DMS53 treated with DMSO at 0.1 percent for 48 hours (cell line): ENCODE data around the gene HOXC11.

ENCODE experiments used
- DNase-seq: peaks from one replicate; lab custom pipeline; 2025; ENCODE audit not compliant: unreplicated experiment; lab: John Stamatoyannopoulos, UW

Gene HOXC11

DNA sequence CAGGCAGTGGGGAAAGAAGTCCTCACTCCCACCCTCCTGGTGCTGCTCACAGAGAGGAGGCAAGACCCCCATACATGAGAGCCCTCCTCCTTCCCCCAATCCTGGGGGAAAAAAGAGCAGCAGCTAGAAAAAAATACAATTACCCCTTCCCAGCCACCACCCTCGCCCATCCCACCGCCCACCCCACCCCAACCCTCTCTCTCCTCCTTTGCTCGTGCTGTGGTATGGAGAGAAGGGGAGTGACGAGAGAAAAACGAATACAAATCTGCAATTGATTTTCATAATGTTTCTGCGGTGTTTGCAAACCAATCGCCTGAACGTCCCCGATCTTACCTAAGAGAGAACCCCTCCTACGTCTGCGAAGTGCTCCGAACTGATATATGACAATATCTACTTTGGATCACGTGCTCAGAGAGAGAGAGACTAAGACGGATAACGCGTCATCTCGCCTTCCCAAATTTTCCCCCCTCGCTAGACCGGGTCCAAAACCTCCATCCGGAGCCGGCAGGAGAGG is at the start of gene HOXC11:
TSS of gene HOXC11 (plus strand) at position 405 of the 514 bp plus-strand sequence. CDS start 116 bp downstream, outside the sequence.
- no peak for DNase-seq

DNA sequence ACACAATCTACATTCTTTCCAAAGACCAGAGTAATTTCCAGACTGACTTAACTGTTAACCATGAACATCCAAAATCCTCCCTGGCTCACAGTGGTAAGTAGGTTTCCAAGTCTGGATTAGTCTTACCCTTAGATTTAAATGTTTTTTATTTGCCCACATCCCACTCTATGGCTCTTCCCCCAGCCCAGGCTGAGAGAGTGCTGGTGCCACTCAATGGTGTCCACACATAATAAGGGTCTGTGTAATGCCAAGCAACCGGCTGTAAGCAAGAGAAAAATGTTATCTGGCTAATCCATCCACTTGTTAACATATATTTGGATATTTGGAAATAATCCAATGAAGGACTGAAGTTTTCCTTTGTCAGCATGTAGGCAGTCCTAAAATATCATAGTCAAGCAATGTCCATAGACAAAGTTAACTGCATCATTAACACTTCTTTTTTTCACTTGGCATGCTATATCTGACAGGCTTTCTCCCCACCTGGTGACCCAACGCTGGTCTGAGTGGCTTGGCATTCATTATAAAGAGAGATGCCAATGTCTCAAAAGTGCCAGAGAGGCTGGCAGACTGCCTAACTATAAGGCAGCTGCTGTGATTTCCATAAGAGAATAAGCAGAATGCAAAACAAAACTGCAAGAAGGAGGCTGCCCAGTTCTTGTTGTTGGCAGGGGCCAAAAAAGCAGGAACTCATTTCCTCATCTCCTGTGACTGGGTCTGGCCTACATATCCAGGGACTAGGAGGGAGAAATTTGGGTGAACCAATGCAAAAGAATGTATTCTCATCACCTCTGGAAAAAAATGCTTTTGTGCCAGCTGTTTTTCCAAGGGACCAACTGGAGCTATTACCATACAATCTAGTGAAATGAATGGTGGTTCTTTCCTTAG is 48.2 kb upstream of the HOXC11 start:
- DNase-seq: no peak

DNA sequence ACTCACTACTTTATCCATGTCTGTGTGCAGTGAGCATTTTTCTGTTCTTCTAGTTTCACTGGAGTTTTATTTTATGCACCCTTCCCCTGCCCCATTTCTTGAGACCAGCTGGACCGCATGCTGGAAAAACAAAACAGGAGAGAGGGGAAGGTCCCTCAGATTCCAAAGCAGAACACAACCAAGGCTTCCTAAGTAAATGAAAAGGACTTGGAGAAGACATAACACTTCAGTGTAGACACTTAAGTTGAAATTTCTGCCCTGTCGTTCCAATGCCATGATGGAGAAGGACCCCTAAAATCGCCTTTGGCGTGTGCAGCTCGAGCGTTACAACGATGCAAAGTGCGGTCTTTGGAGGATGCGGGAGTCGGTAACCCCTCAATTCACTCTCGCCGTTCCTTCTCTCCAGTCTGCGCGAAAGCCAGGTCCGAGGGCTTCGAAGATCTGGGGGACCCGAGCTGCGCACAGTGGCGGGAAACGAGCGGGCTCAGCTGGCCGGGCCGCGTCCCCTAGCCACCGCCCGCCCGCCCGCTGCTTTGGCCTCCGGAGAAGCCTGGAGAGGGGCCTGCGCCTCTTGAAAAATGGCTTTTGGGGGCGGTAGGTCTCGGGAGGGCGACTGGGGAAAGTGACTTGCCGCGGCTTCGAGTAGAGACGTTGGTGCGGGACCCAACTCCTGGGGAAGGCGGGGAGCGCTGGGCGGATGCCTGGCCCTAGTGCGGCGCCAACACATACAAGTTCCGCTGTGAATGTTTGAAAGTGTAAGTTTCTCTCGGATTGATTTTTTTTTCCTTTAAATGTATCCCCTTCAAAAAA is 45.5 kb upstream of the HOXC11 start:
- DNase-seq: no peak

DNA sequence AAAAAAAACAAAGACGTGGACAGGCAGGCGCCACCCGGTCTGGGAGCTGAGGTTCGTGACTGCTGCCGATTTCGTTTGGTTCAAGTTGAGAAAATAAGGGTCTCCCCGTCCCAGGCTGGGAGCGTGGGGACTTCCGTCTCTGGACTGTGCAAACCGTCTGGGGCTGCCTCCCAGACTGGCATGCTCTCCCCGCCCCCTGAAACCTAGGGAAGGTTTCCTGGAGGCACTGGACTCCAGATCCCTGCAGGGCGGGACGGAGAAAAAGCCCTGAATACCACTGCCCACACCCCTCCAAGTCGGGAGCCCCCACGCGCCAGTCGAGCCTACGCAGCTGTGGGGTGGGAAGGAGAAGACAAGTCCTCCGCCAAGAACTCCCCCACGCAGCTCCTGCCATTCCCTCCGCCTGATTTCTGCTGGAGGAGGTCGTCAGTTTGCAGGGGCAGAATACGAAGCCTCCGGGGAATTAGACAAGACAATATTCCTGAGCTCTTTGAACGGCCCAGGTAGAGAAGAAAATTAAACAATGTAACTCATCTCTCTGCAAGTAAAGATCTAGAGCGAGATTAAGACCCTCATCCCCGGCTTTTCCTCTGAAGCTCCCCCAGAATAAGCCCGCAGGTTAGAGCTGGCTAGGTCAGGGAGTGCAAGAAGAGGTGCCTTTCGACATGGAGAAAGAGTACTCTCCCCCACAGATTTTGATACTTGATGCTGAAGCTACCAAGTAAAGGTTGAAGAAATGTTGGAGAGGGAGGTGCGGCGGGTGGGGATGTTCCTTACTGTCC is 44.7 kb upstream of the HOXC11 start:
- no peak for DNase-seq

DNA sequence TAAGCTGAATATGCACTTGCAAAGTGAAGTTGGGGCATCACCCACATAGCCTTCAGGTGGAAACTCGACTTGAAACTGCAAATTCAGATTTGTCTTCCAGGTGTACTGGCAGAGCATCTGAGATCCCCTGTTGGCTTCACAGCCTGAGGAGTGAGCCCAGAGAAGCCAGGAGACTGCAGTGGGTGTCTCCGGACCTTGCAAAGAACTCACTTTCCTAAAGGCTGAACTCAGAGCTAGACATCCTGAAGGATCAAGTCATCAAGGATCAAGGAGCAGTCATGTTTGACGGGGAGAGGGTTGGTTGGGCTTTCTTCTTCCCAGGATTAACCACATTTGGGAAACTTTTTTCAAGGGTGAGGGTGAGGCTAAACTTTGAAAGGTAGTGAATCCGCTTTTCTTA is 43.4 kb upstream of the HOXC11 start:
- no peak for DNase-seq

DNA sequence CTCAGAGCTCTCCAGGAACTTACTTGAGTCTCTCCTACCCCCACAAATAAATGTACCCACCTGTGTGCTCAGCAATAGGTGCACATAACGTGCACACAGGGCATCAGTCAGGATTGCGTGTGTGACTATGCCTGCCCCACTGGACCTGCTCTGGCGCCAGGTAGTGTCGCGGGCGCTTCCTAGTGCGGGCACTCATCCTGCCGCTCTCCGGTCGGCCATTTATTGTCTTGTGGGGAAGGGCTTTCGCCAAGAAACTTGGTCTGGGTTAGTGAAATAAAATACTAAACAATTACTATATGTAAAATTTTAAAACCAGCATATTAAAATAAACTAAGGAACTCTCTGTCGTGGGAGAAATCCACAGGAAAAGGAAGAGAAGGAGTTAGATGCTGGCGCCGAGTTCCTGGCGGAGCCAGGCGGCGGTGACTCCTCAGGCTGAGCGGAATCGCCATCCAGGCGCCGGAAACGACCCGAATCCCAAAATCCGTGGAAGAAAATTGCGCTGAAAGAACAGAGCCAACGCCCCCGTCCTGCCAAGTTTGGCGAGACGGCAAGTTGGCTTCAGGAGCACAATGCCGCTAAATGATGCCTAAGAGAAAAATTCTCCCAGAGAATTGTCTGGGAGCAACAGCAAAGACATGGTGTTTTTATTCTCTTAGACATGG is 42.2 kb upstream of the HOXC11 start:
- DNase-seq: no peak

DNA sequence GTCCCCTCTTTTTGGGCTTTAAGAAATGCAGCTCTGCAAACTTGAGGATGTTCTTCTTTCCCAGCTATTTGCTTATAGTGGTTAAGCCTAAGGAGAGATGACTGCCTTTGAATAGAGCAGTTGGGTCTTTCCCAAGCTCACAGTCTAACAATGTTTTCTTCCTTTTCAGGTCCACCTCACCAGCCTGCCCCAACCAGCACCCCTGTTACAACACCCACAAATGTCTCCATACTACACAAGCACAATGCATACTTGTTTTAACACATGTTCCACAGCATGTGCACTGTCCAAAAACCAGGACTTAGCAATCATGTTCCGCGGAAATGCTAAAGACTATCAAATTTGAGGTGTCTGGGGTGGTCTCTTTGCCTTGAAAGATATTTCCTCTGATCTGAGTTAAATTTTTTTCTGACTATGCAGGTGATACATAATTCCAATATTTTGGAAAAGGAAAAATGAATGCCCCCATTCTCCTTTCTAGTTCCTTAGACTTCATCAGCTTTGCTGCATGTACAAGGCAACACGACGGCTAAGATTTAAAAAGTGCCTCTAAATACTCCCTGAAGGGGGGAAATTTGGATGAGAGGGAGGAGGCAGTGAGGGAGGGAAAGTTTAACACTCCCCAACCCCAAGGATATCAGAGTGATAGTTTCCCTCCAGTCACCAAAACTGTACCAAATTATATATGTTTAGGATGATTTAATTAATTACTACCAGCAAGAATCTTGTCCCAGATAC is 40.9 kb upstream of the HOXC11 start:
- DNase-seq: no peak

DNA sequence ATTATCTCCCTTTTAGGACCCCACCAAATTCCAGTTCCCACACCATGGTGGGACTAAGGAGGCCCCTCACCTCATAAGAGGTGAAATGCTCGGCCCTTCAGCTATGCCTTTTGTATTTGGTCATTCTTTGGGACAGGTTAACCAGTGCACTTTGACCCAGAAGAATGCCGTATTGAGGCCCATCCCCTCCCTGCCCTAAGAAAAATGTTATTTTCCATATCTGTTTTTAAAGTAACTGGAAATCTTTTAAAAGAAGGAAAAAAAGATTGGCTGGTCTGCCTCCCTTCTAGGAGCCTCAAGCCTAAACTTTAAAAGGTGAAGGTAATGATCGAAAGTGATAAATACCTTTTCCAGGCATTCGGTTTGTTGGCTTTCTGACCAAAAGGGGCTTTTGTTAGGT is 40.0 kb upstream of the HOXC11 start:
- no peak for DNase-seq

DNA sequence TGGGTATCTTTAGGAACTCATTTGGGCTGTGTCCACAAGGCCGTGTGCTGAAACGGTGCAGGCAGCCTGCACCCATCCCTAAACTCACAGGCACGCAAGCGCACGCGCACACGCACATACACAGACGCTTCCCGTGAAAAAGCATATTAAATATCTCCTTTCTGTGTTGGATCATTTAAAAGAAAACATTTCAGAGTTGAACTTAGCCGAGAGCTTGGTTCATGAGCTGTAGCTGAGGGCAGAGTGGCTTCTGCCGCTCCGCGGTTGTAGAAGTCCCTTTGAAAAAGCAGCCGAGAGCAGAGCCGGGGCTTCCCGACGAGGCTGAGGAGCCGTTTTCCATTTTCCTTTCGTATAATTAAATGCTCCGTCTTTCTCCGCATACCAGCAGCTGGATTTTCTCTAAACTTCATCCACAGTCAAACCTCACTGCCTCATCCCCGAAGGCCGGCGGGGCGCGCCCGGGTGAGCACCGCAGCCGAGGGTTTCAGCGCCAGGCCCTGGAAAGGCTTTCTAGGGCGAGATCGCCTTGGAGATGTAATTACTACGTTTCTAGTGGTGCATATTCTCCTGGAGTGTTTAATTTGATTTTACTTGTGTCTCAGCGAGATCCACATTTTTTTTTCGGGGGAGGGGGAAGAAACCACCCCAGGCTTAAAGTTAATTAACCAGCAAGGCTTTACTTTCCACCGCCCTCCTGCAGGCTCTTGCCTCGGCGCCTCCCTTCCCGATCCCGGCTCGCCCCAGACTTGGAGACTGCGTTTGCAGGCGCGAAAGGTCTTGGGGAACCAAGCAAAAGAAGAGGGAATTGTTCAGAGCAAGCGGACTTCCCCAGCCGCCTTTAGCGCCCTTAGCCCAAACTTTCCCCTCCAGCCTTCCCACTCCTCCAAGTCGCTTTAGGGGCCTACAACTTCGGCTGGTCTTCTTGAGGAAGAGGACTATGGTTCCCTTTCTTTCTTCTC is 37.3 kb upstream of the HOXC11 start:
- DNase-seq: no peak

DNA sequence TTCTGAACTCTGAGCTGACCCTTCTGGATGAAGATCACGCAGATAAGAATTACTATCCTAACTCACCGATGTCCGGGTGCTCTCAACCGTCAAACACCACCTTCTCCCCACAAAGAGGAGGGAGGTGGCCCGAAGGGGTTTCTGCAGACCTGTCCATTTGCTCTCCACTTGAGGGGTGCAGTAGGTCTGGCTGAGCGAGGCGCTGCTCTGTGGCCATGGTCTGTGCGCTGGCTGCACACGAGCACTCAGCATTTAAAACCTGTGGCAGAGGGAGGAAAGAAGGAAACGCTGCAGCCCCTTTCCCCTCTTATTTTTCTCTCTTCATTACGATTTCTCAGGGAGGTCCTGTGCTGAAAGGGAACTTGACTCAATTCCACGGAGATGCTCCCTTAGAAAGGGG is 35.8 kb upstream of the HOXC11 start:
- DNase-seq: no peak

DNA sequence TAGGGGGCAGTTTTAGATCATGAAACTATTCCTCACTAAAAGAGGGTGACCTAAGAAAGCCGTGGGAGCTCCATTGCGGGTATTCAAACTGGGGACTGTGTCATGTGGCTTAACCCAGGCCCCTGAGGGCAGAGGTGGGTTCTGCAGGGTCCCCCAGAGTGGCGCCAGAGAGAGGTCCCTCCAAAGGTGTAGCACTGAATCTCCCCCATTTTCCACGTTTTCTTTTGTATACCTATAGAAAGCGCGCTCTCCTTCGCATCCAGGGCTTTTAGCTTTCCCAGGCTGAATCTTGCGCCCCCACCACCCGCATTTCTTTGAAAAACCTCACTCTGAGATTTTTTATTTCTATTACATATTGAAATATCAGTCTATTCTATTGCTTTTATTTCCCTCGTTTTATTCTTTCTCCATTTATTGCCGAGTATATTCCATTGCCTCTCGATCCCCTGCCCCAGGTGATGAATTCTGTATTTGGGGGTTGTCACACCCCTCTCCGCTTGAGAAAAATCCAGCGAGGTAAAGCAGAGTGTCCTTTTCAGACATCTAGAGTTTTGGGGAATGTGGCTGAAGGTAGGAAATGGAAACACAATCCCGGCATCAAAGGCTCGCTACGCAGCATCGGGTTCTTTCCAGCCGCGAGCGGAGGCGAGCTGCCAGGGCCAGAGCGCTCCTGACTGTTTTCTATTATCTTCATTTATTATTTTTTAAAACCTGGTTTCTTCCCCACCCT is 35.2 kb upstream of the HOXC11 start:
- no peak for DNase-seq

DNA sequence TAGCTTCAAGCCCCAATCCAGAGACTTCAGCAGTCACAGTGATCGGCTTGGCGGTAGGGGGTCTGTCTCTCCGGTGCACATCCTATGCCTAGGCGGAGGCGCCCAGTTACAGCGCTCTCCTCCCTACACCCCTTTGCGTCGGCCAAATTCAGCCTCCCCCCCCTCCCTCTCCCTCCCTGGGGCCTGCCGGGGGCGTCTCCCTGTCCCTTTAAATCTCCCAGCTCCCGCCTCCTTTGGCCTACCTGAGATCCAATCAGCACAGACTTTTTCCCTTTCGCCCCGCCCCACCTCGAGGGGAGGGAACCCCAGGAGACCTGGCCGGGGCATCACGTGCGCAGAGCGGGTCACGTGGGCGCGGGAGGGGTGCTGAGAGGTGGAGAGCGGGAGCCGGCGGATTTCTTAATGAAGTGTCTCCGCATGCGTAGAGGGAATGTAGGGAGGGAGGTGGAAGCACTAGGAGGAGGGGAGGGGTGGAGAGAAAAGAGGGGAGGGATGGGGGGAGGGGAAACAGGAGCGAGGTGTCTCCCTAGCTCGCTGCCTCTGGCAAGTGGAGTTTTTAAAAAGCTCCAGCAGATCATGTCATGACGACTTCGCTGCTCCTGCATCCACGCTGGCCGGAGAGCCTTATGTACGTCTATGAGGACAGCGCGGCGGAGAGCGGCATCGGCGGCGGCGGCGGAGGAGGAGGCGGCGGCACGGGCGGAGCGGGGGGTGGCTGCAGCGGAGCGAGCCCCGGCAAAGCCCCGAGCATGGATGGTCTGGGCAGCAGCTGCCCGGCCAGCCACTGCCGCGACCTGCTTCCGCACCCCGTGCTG is 34.4 kb upstream of the HOXC11 start, which contains the start of gene HOXC13:
TSS of gene HOXC13 (plus strand) at position 506 of the 815 bp plus-strand sequence. CDS start at position 582, 76 bp downstream.
- DNase-seq: no peak

DNA sequence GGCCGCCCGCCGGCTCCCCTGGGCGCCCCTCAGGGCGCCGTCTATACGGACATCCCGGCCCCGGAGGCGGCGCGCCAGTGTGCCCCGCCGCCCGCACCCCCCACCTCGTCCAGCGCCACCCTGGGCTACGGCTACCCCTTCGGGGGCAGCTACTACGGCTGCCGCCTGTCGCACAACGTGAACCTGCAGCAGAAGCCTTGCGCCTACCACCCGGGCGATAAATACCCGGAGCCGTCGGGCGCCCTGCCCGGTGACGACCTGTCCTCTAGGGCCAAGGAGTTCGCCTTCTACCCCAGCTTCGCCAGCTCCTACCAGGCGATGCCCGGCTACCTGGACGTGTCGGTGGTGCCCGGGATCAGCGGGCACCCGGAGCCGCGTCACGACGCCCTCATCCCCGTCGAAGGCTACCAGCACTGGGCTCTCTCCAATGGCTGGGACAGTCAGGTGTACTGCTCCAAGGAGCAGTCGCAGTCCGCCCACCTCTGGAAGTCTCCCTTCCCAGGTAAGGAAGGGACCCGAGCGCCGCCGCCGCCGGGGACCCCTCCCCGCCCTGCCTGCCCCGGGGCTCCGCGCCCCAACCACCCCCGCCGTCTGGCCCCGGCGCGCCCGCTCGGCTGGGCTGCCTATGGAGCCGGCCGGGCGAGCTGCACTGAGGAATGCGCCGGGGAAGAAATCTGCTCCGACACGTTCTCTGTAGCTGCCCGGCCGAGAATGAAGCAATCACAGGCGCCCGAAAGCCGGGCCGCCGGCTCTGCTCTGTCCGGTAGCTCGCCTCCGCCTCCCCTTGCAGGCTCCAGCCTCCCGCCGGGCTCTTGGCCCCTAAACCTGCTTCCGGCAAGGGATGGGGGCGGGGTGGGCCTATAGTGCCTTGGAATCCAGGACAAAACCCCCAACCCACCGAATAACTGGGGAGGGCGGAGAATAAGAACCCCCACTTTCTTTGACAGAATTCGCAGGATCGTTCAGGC is 33.5 kb upstream of the HOXC11 start:
- no peak for DNase-seq

DNA sequence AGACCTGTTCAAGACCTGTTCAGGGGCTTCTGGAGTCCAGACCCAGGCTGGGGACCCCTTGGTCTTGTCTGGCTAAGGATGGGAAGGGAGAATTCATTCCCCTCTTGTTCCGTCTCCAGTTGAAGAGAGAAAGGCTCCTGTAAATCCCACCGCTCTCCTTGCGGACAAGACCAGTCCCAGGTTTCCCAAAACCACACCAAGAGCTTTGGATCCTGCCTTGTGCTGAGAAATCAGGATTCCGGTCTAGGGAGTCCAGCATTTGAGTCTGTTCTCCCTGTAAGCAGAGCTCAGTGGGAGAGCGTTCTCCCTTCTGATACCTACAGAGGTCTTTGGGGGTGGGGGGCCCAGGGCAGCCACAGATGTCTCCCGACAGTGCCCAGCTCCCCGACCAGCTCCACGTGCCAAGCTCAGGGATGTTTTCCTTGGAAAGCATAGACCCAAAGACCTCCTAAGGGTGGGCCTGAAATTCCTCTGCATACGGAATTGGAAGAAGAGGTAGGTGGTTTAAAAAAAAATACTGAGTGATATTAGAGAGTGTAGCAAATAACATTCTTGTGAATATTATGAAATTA is 32.4 kb upstream of the HOXC11 start:
- DNase-seq: no peak

DNA sequence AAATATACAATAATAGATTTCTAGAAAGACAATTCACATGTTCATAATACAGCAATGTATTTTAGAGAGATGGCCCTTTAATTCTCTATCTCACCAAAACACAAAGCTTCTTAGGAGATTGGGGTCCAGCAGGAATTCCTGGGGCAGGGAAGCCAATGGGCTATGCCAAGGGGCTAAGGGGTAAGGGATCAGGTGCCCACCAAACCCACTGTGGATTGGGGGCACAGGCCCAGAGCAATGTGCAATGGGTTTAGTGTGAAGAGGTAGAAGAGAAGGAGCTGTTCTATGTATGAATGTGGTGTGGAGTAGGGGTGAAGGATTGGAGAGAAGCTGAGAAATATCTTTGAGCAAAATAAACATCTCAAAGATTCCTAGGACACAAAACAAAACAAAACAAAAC is 31.7 kb upstream of the HOXC11 start:
- DNase-seq: no peak

DNA sequence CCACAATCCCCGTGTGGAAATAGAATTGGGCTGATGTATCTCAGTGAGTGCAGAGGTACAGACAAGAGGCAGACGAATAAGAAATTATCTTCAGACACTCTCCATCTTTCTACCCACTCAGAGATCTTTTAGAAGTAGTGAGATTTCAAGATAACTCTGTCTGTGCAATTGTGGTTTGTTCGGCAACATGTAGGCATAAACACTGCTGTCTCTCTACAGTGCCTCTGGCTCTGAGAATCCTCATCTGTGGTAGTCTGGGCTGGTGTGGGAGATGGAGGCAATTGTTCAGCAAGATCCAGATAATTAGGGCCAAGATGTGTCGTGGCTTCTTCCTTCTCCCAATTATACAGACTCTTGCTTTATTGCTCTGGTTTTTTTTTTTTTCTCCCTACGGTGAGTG is 31.2 kb upstream of the HOXC11 start:
- no peak for DNase-seq
